SIG-M5 treated with dmso at 0.1 percent for 504 hours (cell line): ENCODE measurements around the gene TMPRSS12.
A peak's percentile ranks its signal among the peaks of the same experiment; 100 is the strongest.
"Not testable (repeated sequence)": the region's sequence is repeated elsewhere in the genome, so short reads cannot be mapped to it uniquely, and the experiment has no call there.

Source experiments
- DNase-seq: peaks from one replicate; lab custom pipeline; 2025; ENCODE audit not compliant: unreplicated experiment; lab: John Stamatoyannopoulos, UW

The TMPRSS12 gene

GRCh38 chr12:50855679-50856078 lies 13.0 kb downstream of the TMPRSS12 start:
- DNase-seq = not testable (repeated sequence)

DNA sequence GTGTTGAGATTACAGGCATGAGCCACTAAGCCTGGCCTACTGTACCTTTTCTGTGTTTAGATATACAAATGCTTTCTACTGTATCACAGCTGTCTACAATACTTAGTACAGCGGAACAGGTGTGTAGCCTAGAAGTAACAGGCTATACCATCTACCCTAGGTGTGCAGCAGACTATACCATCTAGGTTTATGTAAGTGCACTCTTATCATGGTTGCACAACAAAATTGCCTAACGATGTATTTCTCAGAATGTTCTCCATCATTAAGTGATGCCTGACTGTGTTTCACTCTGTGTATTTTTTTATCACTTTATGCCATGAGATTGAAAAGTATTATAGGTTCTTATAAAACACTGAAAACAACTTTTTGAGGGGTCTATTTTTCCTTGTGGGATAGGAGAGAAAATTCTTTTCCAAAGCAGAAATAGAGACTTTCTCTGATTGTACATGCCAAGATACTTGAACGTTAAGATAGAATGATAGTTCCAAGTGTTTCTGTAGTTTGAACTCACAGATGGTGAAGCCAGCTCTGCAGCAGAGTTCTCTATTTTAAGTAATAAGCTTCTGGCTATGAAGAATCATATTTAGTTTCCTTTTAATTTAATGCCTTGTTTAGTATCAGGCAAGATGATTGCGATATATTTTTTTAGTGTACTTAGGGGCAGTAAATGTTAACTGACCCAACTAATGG lies 17.0 kb downstream of the TMPRSS12 start:
- no peak for DNase-seq

- no peak for DNase-seq
These were observed 19.6 kb downstream of the TMPRSS12 start for GRCh38 chr12:50862316-50862715.

GRCh38 chr12:50865266-50865665 lies 22.5 kb downstream of the TMPRSS12 start:
- no peak for DNase-seq

DNA sequence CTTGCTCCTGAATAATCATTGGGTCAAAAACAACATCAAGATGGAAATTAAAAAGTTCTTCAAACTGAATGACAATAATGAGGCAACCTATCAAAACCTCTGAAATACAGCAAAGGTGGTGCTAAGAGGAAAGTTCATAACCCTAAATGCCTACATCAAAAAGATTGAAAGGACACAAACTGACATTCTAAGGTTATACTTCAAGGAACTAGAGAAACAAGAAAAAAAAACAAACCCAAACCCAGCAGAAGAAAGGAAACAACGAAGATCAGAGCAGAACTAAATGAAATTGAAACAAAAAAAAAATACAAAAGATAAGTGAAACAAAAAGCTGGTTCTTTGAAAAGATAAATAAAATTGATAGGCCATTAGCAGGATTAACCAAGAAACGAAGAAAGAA lies 26.2 kb downstream of the TMPRSS12 start:
- DNase-seq = not testable (repeated sequence)

DNA sequence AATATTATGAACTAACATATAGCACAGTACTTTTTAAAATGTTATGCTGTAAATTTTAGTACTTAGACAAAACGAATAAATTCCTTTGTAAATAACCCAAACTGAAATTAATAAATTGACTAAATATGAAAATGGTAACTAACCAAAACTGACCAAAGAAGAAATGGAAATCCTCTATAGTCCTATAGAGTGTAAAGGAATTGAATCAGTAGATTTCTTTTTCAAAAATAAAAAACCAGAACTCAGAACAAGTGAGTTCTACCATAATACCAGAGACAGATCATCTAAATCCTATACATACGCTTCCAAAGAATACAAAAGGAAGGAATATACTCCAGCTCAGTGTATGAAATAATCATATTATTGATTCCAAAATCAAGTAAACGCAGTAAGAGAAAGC lies 39.8 kb downstream of the TMPRSS12 start:
- no peak for DNase-seq

DNA sequence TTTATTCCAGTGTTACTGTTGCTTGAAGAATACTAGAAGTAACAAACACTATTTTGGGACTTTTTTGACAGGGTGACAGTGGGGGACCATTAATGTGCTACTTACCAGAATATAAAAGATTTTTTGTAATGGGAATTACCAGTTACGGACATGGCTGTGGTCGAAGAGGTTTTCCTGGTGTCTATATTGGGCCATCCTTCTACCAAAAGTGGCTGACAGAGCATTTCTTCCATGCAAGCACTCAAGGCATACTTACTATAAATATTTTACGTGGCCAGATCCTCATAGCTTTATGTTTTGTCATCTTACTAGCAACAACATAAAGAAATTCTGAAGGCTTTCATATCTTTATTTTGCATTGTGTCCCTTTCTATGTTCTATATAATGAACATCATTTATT lies 44.5 kb downstream of the TMPRSS12 start:
- no peak for DNase-seq

DNA sequence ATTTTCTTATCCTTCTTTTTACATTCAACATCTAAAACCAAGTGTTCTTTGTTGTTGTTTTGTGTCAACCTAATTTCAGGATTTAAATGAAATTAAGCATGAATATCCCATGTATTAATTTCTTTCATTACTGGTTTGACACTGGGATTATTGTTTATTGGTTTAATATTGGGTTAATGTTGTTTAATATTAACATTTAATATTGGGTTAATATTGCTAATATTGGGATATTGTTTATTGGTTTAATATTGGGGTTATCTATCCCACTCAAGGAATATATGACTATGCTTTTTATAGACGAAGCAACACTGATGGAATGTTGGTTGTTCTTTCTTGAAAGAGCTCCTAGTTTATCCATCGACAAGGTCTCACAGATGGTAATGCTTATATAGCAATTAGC lies 45.9 kb downstream of the TMPRSS12 start:
- DNase-seq = no peak

DNA sequence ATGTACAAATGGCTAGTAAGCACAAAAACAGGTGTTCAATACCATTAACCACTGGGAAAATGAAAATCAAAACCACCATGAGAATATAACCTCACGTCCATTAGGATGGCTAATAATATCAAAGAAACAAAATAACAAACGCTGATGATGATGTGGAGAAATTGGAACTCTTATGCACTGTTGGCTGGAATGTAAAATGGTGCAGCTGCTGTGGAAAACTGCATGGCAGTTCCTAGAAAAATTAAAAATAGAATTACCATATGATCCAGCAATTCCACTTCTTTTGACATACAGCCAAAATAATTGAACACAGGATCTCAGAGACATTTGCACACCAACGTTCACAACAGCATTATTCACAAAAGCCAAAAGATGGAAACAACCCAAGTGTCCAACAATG lies 51.5 kb downstream of the TMPRSS12 start:
- no peak for DNase-seq

- DNase-seq = no peak
These were observed 59.0 kb downstream of the TMPRSS12 start for GRCh38 chr12:50901685-50902113.

DNA sequence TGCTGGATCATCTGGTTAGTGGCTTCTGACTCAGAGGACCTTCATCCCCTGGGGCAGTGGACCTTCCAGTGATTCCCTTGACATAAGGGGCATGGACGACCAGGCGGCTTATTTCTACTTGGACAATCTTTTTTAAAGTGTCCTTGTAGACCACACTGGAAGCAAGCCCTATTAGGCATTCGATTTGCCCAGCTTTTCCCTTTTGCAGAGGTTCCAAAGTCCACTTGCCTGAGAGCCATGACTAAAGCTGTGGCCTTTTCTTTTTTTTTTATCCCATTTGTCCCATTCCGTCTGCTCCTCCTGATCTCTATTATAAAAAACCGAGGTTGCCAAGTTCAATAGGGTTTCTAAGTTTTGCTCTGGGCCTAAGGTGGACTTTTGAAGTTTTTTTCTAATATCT lies 65.8 kb downstream of the TMPRSS12 start:
- DNase-seq = not testable (repeated sequence)

- DNase-seq = not testable (repeated sequence)
These were observed 69.6 kb downstream of the TMPRSS12 start for GRCh38 chr12:50912361-50912760.

DNA sequence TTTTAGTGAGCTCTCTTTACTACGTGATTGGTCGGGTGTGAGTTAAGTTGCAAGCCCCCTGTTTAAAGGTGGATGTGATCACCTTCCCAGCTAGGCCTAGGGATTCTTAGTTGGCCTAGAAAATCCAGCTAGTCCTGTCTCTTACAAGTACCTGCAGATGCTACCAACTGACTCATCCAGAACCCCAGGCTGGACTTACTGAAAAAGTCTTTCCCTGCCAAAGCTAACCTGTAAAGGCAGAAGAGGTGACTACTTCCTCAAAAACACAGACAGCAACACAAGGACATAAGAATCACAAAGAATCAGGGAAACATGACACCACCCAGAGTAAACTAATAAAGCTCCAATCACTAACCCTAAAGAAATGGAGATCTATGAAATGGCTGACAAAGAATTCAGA lies 70.5 kb downstream of the TMPRSS12 start:
- no peak for DNase-seq

GRCh38 chr12:50914872-50915484 lies 72.3 kb downstream of the TMPRSS12 start:
- no peak for DNase-seq

- no peak for DNase-seq
These were observed 73.6 kb downstream of the TMPRSS12 start for GRCh38 chr12:50916292-50916691.

DNA sequence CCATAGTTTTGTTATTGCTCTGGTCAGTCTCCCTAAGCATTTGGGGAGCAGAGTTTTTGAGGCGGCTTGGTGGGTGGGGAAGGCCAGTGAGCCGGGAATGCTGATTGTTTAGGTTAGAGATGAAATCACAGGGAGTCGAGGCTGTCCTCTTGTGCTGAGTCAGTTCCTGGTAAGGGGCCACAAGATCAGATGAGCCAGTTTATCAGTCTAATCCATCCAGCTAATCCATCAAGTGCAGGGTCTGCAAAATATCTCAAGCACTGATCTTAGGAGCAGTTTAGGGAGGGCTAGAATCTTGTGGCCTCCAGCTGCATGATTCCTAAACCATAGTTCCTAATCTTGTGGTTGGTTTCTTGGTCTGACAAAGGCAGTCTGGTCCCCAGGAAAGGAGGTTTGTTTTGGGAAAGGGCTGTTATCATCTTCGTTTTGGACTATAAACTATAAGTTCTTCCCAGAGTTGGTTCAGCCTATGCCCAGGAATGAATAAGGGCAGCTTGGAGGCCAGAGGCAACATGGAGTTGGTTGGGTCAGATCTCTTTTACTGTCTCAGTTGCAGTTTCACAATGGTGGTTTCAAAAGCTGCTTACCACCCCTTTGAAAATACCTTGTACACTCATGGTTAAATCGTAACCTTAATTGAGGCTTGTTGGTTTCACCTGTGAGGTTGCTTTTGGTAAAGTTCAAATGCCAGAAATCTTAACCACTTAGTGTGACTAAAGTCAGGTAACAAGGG lies 76.0 kb downstream of the TMPRSS12 start:
- no peak for DNase-seq

- DNase-seq = no peak
These were observed 80.1 kb downstream of the TMPRSS12 start for GRCh38 chr12:50922820-50923219.

- no peak for DNase-seq
These were observed 80.8 kb downstream of the TMPRSS12 start for GRCh38 chr12:50923361-50924130.

DNA sequence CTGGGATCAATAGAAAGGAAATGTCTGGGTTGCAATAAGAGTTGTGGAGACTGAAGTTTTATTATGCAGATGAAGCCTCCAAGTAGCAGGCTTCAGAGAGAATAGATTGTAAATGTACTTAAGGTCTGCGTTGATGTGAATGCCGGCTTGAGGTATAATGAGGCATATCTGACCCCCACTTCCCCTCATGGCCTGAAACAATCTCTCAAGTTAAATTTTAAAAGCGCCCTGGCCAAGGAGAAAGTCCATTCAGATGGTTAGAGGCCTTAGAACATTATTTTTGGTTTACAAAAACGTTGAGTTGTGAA lies 81.4 kb downstream of the TMPRSS12 start:
- DNase-seq = no peak

DNA sequence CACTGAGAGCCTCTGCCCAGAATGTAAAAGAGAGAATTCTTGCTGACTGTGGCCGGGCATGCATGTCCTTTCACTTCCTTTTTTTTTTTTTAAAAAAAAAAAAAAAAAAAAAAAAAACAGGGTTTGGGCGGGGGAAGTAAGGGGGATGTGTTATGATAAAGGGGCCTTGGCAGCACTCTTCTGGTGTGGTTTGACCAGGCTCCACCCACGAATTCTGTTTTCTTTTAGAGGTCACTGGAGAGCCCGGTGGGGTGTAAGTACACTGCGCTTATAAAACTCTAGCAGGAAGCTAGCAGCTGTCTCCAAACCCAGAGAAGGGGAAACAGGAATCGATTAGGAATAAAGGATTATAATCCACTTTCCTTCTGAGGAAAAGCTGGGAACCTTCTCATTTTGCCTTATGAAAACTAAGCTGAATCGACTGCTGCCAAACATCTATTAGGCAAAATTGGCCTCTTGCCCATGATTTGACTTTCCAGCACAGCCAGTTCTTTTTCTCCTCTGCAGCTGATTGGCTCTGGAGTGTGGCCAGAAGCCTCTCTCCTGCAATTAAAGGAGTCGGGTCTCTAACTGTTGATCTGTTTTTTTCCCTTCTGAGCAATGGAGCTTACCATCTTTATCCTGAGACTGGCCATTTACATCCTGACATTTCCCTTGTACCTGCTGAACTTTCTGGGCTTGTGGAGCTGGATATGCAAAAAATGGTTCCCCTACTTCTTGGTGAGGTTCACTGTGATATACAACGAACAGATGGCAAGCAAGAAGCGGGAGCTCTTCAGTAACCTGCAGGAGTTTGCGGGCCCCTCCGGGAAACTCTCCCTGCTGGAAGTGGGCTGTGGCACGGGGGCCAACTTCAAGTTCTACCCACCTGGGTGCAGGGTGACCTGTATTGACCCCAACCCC lies 82.0 kb downstream of the TMPRSS12 start:
- DNase-seq = peak; percentile 94

DNA sequence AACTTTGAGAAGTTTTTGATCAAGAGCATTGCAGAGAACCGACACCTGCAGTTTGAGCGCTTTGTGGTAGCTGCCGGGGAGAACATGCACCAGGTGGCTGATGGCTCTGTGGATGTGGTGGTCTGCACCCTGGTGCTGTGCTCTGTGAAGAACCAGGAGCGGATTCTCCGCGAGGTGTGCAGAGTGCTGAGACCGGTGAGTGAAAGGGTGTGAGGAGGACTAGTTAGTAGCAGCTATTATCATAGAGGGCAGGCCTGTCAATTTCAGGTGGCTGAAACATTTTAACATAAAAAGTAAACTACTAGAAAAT lies 82.6 kb downstream of the TMPRSS12 start:
- no peak for DNase-seq
